GM12872 (cell line): ENCODE measurements around the gene SLX4.

Source experiments
- CTCF ChIP-seq: IDR thresholded peaks from 3 replicates; pipeline ENCODE4 v1.5.1; 2011; ENCODE audit warnings: low read depth, mild to moderate bottlenecking, low read length, moderate library complexity; ENCODE audit not compliant: insufficient read depth

The SLX4 gene

GRCh38 chr16:3589001-3589400 lies 22.4 kb downstream of the SLX4 start:
- TF ChIP-seq CTCF: no peak

DNA sequence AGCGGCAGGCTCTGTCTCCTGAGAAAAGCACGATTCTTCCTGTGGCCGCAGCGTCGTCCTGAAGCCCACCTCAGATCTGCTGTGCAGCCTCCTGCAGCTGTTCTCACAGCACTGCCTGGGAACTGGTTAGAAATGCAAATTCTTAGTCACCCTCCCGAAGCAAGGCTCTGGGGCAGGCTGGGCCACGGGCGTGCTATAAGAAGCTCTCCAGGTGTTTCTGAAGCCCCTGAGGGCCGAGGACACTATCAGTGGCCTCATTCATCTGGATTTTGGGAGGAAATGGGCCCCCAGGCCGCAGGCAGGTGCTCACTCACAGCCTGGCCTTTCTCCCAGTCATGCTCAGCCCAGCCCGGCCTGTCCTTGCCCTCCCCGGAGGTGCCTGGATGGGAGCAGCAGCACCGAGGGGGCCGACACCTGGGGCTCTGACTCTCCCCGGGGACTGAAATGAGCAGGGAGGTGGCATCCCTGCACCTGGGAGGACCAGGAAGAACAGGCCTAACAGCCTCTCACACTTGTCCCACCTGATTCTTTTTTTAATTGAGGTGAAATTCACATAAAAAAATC lies 23.8 kb downstream of the SLX4 start:
- no peak for TF ChIP-seq CTCF

DNA sequence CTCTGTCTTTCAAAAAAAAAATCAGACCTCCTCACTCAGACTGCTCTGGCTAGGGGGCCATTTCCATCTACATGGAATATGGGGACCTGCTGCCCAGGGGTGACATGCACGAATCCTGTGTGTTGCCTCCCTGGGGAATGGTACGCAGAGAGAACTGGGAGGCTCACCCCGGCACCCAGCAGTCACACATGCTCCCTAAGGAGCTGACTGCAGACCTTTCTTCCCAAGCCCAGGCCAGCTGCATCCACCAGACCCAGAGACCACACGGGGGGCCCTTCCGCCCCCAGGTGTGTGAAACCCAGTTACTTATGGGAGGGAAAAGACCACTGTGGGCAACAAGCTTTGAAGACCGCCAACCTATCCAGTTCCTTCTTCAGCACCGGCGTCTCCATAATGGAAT lies 27.0 kb downstream of the SLX4 start:
- no peak for TF ChIP-seq CTCF

DNA sequence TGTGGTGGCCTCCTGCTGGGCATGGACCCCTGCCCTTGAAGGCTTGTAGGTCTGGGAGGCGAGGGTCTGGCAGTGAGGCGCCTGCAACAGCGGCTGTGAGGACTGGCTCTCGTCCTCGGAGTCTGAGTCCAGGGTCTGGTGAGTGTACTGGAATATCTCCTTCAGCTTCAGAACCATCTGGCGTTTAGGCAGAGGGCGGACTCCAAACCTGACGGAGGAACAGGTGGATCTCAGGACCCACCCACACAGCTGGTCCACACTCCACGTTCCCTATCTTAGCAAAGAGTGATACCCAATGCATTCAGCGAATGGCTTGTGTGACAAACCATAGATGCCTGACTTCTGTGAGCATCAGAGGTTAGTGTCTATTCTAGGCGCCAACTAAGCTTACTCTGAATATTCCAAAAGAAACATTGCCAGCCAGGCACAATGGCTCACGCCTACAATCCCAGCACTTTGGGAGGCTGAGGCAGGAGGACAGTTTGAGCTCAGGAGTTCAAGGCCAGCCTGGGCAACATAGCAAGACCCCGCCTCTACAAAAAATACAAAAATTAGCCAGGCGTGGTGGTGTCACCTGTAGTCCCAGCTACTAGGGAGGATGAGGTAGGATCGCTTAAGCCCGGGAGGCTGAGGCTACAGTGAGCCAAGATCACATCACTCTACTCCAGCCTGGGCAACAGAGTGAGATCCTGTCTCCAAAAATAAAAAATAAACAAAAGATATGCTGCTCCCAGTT lies 27.9 kb downstream of the SLX4 start:
- TF ChIP-seq CTCF: no peak

DNA sequence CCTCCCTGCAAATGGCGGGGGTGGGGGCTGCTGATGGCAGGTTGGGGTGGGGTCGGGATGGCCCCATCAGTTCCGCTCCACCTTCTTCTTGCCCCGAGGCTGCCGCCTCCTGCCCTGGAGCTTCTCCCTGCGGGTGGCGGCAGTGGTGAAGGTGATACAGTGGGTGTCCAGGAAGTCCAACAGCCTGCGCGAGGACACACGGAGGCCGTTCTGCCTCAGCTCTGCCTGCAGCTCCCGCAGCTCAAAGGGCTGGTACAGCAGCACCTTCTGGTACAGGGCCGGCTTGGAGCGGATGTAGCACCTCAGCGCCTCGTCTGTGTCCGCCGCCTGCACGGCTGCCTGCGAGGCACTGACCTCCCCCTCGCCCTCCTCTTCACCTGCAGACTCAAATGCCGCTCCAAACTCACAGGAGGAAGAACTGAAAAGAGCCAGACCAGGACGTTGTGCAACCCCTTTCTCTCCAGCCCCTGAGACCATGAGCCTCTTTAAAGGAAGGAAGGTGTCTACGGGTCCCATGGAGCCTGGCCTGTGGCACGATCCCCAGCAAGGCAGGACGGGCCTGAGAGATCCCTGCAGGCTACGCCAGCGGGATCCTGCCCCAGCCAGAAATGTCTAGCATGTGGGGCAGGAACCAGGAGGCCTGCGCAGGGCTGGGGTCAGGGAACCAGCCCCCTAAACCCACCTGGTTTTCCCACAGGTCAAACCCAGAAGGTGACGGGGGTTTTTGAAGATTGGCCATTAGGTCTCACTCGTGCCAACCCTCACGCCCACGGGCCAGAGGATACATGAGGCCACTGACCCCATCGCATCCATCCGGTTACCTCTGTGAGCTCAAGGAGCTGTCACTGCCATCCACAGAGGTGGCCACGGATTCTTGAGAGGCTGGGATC lies 28.9 kb downstream of the SLX4 start:
- no peak for TF ChIP-seq CTCF

DNA sequence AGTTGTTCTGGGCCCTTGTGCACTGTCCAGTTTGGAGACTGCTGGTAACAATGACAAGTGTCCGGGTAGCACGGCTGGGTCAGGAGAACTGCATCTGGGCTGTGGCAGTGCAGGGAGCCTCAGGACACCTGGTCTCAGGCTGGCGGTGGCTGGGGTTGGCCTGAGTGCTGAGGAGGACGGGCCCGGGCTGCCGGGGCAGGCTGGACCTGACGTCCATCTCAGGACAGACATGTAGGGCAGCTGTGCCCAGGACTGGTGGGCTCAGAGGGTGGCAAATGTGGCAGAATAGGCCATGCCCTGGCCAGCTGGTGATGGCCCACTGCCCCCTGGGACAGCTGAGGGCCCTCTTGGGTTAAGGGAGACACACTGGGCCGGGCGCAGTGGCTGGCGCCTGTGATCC lies 30.0 kb downstream of the SLX4 start:
- no peak for TF ChIP-seq CTCF

DNA sequence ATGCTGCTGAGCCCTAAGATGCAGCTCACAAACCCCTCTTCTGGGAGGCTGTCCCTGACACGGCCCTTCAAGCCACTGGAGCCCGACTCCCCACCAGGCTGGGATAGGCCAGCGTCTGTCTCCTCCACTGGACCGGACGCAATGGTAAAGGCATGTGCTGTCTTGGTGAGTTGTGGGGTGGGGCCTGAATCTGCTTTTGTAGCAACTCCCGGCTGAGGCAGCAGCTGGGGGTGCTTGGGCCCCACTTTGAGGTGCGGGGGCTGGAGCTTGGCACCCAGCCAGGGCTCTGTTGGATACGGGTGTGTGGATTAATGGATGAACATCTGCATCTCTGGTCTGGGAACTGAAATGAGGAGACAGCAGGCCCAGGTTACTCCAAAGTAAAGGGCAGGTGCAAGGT lies 30.7 kb downstream of the SLX4 start:
- no peak for TF ChIP-seq CTCF
